Measurements from ENCODE around the gene GDPD2.

Gene GDPD2

DNA sequence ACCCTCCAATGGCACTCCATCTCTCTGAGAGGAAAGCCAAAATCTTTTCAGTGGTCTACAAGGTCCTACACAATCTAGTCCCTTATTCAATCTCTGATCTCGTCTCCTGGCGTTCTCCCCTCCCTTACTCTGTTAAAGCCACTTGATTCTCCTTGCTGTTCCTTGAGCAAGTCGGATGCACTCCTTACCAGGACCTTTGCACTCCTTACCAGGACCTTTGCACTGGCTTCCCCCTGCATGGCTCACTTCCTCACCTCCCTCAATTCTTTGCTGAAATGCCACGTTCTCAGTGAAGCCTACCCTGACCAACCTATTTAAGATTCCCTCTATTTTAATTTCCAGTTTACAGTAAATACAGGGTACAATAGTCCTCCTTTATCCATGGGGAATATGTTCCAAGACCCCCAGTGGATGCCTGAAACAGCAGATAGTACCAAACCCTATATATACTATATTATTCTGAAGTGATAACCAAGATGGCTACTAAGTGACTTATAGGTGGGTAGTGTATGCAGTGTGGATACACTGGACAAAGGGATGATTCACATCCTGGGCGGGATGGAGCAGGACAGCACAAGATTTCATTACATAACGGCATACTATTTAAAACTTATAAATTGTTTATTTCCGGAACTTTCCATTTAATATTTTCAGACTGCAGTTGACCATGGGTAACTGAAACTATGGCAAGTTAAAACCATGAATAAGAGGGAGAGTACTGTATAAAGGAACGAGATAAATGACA, 15.0 kb downstream of the GDPD2 start:
- no peak for DNase-seq

DNA sequence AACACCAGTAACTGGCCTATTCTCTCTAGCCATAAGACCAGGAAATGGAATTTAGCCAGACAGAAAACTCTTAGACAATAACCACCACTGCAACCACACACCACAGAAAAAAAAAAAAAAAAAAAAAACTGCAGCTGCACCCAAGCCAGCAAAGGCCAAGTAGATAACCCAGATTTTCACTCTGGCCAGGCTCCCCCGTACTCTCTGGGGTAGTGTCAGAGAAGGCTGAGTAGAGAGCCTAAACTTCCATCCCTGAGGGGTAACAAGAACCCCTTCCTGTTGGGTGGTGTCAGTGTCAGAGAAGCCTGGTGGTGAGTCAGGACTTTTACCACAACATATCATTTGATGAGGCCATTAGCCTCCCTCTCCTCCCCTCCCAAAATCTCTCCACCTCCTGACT, 15.9 kb downstream of the GDPD2 start:
- DNase-seq, result no peak

DNA sequence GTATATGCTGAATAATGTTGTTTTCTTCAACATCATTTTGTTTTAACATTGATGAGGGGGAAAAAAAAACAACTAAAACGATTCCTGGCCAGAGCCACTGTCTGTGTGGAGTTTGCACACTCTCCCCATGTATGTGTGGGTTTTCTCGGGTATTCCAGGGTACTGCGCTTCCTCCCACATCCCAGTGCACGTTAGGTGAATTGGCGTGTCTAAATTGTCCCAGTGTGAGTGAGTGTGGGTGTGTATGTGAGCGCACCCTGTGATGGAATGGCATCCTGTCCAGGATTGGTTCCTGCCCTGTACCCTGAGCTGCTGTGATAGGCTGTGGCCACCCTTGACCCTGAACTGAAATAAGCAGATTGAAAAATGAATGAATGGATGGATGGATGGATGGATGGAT, 19.1 kb downstream of the GDPD2 start:
- DNase-seq, result no peak

DNA sequence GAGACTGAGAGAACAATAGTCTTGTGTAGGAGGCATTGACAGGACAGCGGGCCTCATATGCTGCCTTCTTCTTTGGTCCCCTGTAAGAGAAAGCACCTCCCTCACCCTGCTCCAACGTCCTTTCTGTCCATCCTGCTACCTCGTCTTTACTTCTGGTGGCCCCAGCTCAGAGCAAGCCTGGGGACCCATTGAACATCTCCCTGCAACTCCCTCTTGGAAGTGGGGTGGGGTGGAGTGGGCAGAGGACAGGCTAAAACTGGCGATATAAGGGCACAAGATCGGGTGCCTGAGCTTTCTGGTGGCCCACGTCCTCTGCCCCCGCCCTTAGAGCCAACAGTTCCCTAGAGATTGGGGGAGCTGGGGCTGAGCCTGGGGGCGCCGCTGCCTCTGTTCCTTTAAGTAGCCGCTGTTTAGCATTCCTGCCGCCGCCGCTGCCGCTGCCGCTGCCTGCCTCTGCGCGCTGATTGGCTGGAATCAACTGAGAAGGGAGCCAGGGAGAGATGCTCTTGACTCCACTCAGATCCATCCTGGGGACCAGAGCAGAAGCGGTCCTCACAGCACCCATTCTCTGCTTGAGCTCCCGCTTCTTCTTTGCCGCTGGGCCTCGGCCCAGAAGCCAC, 21.3 kb downstream of the GDPD2 start, which contains the start of gene DLG3:
Gene DLG3 (plus strand): TSS at position 510 of the 620 bp plus-strand sequence. CDS start 367 bp downstream, outside the sequence.
- DNase-seq, result peak; percentile 38

DNA sequence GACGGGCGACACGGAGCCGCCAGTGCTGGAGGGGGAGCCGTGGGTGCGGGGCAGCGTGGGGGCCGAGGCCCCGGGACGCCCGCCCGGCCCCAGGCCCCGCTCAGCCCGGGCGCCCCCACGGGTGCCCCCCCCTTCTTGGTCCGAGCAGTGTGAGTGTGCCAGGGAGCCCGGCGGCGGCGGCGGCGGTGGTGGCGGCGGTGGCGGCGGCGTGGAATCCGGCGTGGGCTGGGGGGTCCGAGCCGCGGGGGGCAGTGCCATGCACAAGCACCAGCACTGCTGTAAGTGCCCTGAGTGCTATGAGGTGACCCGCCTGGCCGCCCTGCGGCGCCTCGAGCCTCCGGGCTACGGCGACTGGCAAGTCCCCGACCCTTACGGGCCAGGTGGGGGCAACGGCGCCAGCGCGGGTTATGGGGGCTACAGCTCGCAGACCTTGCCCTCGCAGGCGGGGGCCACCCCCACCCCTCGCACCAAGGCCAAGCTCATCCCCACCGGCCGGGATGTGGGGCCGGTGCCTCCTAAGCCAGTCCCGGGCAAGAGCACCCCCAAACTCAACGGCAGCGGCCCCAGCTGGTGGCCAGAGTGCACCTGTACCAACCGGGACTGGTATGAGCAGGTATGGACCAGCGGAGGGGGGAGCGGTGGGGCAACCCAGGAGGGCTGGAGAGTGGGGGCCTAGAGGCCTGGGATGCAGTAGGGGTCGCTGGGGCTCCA, 22.0 kb downstream of the GDPD2 start:
- DNase-seq, result no peak

DNA sequence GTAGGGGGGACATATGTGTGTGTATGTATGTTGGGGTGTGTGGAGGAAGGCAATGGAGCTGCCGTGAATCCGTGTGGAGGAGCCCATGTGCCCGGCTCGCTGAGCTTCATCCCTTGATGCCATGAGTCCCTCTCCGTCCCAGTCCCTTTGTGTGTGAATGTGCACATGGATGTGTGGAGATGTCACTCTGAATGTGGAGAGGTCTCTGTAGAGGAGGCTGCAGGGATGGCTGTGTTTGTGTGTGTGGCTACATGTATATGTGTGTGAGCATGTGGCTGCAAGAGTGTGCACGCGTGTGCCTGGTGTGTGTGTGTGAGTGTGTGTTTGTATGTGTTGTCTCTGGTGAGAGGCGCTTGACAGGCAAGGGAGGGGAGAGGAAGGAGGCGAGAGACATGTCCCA, 22.8 kb downstream of the GDPD2 start:
- no peak for DNase-seq

DNA sequence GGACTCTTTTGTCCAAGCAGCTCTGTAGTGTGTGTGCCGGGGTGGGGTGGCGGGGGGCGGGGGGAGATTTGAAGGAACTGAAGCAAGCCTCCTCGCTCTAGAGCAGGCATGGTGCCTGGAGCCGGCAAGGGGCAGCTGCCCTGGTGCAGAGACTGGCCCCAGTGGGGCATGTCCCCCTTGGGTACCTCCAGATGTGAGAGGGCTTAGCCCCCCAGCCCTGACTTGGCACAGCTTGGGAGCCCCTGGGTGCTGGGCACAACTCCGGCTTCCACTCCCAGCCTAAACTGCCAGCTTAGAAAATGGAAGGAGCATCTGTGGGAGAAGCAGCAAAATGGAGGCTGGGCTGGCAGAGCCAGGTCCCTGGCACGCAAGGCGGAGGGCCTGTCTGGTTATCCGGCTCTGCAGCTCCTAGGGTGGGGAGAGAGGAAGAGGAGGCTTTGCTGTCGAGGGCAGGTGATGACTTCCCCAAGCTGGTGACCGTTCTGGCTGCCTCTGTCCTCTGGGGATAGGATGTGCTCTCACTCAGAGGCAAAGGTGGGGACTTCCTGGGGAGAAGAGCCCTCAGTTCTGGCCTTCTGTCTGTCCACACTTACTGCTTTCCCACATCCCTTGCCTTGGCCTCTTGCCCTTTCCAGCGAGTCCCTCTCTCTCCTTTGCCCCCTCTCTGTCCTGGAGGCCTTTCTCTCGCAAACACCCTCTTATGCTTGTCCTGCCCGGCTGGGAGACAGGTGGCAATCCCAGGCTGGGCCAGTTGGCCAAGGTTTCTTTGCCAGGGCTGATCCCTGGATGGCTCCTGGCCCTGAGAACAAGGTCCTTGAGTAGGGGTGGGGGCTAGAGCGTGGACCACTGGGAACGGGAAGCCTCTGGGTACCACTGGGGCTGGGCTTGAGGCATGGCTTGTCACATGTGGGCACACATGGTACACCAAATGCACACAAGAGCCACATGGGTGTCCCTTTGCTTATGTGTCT, 23.6 kb downstream of the GDPD2 start:
- DNase-seq, result no peak

DNA sequence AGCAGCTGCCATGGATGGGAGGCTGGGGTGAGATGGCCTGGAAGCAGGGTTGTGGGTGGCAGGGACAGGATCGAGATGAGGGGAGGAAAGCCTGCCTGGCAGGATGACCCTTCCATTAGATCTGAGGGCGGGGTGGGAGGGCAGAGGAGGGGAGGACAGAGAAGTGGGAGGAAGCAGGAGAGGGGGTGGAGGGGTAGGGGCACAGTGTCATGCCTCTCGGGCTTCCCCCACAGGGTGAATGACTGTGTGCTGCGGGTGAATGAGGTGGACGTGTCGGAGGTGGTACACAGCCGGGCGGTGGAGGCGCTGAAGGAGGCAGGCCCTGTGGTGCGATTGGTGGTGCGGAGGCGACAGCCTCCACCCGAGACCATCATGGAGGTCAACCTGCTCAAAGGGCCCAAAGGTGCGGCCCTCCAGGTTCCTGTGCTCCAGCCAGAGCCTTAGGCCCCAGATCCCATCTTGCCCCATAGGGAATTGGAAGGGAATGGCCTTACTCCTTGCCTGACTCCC, 26.4 kb downstream of the GDPD2 start:
- no peak for DNase-seq

DNA sequence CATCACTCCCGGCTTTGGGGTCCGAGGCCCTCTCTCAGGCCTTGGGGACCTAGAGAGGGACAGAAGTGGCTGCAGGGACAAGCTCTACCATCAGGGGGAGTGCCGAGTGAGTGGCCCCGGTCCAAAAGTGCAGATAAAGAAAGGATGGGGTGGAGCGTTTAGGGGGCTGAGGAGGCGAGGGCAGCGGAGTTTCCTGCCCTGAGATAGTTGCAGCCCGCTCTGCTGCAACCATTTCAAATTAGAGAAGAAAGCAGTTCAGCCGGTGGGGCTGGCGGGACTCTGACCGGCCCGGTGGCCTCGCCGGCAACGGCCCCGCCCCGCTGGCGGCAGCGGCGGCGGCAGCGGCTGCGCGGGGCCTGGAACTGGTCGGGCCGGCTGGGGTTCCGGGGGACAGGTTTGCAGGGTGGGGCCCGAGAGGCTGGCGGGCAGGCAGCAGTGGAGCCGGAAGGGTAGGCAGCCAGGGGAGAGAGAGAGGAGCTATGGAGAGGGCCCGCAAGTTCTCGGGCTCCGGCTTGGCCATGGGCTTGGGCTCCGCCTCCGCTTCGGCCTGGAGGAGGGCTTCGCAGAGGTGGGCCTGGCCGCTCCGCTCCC, 29.1 kb downstream of the GDPD2 start:
- DNase-seq, result peak; percentile 64

DNA sequence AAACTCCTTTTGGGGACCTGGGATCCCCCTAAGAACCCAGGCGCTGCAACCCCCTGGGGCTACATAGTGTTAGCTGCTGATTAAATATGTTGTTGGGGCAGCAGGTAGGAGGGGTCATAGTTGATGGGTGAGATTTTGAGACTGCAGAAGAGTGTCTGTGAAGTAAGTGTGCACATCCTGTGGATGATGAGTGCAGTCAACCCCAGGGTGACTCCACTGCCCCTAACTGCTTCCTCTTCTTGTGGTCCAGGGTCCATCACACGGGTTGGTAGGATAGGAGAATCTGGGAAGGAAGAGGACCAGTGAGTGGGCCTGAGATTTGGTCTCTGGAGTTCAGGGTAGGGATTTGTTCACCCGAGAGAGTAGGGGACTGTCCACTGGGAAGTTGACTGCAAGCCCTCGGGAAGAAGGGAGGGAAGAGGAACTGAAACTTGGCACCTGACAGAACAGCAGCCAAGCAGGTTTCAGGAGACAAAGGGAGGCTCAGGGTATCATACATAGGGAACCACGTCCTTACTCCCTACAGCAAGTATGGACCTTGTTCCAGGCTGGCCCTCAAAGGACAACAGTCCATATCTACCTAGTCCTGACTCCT, 30.0 kb downstream of the GDPD2 start:
- DNase-seq, result no peak

DNA sequence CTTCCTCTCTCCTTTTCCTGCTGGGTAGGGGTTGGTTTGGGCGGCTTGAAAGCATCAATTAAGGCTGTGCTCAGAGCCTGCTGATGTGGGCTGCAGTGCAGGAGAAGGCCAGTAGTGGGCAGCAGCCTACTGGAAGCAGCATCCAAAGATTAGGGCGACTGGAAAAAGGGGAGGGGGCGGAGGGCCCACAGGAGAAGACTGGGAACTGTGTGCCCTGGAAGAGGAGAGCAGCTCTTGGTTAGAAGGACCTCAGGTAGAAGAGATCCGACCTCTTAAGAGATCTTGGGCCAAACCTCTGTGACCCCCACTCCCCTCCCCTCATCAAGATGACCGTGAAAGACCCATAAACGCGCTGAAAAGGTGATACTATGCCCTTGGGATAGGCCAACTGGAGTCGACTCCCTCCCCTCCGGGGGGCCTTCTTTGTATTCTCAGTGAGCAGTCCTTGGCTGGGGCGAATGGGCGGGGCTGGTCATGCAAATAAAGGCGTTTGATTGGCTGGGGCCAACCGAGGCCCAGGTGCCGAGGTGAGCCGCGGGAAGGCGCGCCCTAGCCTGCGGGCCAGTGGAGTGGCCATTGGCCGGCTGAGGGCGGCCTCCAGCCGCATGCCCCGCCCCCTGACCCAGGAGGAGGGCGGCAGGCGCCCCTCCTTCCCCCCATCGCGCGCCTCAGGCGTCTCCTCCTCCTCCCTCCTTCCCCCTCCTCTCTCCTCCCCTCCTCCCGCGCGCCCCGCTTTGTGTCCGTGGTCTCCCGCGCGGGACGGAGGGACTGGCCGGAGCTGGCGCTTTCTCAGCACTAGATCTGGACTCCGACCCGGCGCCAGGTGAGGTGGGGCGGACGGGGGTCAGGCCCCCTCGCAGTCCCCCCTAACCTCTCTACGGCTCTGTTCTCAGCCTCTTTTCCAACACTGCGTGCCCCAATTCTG, 31.6 kb downstream of the GDPD2 start:
- peak; percentile 85 for DNase-seq

DNA sequence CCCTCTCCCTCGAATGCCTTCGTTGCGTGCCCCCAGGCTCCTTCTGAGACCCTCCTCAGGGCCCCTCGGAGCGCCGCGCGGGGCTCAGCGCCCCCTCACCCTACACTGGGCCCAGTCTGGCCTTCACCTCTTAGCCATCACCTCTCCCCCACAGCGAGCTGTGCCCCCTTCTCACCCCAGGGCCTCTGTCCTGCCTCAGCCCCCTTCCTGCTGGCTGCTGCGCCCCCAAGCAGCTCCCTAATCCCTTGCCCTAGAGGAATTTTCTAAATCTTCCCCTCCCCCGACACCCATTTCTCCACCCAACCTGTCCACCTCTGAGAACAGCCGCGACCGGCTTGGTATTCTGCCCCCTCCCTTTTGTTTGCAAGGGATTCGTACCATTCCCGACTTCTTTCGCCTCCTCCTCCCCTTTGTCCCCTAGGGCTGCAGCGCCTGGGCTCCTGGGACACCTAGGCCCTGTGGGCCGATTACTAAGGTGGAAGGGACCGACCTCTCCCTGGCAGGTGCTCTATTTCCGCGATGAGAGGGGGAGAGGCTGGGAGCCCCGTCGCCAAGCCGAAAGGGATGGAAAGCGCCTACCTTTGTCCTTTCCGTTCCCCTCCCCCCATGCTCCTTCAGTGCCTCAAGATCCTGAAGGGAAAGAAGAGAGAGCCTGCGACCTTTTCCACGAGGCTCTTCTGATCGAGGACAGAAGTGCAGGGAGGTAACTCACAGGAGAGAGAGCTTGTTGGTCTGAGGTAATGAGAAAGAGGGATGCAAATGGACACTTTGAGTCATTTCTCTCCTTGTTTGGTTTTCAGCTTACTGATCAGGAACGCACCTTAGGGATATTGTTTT, 32.5 kb downstream of the GDPD2 start:
- DNase-seq, result no peak

DNA sequence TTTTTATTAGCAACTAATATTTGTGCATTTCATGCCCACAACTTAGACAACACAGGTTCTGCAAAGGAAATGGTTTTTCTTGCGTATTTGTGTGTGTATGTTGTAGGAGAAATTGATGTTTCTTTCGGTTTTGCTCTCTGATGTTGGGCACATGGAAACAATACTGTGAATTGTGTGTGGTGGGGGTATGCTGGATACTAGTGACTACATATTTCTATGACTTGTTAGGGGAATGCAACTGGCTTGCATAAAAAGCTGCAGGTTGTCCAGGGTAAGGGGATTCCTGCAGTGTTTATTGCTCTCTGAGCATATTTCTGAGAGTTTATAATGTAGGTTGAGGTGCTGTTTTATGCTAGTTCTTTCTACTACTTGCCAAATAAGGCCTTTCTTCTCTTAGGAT, 33.1 kb downstream of the GDPD2 start:
- DNase-seq, result no peak

DNA sequence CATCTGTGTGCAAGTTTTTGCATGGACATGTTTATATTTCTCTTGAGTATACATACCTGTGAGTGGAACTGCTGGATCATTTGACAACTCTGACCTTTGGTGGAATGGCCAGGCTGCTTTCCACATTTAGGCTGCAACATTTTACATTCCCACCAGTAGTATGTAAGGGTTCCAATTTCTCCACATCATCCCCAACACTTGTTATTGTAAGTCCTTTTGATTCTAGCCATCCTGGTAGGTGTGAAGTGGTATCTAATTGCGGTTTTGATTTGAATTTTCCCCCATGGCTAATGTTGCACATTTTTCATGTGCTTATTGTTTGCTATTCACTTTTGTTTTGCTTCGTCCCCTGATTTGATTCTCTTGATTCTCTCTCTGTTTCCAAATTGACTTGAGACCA, 37.9 kb downstream of the GDPD2 start:
- no peak for DNase-seq

DNA sequence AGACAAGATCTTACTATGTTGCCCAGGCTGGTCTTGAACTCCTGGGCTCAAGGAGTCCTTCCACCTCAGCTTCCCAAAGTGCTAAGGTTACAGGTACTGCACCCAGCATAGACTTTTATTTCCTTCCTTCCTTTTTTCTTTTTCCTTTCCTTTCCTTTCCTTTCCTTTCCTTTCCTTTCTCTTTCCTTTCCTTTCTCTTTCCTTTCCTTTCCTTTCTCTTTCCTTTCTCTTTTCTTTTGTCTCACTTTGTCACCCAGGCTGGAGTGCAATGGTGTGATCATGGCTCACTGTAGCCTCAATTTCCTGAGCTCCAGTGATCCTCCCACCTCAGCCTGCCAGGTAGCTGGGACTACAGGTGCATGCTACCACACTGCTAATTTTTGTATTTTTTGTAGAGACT, 40.9 kb downstream of the GDPD2 start:
- no peak for DNase-seq

DNA sequence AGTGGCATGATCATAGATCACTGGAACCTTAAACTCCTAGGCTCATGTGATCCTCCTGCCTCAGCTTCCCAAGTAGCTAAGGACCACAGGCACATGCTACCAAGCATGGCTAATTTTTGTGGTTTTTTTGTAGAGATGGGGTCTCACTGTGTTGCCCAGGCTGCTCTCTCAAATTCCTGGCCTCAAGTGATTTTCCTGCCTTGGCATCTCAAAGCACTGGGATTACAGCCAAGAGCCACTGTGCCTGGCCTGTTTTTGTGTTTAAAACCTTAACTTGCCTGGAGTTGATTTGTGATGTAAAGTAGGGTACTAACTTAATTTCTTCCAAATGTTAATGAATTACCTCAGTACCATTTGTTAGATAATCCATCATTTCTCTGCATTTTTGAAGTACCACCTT, 43.9 kb downstream of the GDPD2 start:
- no peak for DNase-seq

DNA sequence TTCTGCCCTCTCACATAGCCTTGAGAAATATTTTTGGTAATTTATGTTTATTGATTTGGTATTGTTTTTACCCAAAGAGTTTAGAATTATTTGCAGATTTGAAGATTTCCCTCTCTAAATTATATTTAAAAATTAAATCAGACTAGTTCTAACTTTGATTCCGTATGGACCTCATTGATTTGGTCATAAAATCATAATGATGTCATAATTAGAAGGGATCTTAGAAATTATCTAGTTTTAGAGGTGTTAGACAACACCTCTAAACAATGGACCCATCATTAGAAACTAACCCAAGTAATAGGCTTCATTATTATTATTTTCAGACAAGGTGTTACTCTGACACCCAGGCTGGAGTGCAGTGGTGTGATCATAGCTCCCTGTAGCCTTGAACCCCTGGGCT, 45.6 kb downstream of the GDPD2 start:
- DNase-seq, result no peak

DNA sequence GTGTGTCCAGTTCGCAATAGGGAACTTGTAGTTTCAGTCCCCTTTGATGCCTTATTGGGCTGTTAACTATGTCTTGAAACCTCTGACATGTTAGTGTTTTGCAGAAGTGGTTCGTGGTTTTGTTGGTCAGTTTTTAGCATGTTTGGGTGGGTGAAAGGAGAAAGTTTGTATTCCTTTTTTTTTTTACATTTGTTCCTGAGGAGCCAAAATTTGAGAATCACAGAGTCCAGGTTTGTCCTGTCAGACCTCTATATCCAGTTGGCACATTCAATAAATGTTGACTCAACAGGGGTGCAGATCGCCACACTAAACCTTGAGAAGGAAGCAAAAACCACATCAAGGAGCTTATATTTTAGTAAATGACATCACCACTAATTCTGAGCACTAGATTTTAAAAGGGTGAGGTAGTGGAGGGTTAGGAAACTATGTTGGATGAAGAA, 47.8 kb downstream of the GDPD2 start:
- DNase-seq, result peak; percentile 17

DNA sequence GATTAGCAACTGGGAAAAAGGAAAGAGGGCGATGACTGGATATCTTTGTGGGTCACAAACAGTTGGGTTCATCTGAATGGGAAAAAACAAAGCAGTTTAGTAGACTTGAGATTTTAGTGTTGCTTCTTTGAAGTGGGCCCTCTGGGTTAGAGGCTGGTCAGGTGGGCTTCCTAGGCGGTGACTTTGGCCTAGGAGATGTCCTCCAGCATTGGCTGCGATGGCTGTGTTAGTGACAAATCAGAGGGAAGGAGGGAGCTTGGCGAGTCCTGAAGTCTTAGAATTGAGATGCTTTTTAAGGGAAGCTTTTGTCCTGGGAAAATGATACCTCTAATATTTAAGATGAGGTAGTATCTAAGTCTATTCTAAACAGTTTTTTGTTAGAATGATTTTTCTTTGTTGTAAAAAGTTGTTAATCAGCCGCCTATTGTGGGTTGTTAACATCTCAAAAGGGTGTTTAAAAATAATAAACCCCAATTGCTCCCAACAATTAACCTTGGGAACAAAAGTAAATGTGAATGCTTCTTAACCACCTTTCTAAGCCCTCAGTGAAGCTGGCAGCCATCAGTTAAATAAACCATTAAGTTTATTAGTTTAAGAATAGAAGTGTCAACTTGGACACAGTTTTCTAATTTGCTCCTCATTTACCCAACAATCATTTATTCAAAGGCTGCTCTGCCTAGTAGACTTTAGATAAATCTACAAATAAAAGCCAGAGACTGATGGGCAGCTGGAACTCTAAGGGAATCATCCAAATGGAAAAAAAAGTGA, 53.2 kb downstream of the GDPD2 start:
- DNase-seq, result no peak
